Gastrocnemius medialis (tissue), 4 donors: ENCODE results near the gene PRSS23. TPM values are rescaled to one million over a fixed set of nuclear protein-coding genes. Genes with fewer than 3 reads are reported as not detected.

Source experiments
- ATAC-seq, 2 donors: fragments of 150-250 bp; one replicate each; pipeline ENCODE4 v1.9.1; 2016
- DNase-seq, 2 donors: peaks; one replicate each; pipeline ENCODE4 v3.0.0-alpha.2; 2019
- H3K27ac ChIP-seq, 4 donors: fragments of 200-600 bp; sonication (generic); 1 replicate in 1 of 4; 2 replicates in 3 of 4; pipeline ENCODE4 v1.5.1; 2016 to 2018; ENCODE audit warnings: mild to moderate bottlenecking in 2 of 4, moderate library complexity in 1 of 4
- H3K27me3 ChIP-seq, 3 donors: fragments of 200-600 bp; sonication (generic) in 2 of 3; 1 replicate in 1 of 3; 2 replicates in 2 of 3; pipeline versions ENCODE4 v1.5.1 to v1.6.0; 2016 to 2019; ENCODE audit warnings: mild to moderate bottlenecking in 1 of 3, moderate library complexity in 1 of 3
- H3K36me3 ChIP-seq, 2 donors: fragments of 200-600 bp; sonication (generic) in 1 of 2; one replicate each; pipeline ENCODE4 v1.5.1; 2017 to 2018
- H3K4me1 ChIP-seq, 2 donors: fragments of 200-600 bp; sonication (generic) in 1 of 2; one replicate each; pipeline ENCODE4 v1.5.1; 2016 to 2017; ENCODE audit warnings: mild to moderate bottlenecking in 2 of 2
- H3K4me3 ChIP-seq, 4 donors: fragments of 200-600 bp; sonication (generic) in 3 of 4; 1 replicate in 1 of 4; 2 replicates in 3 of 4; pipeline ENCODE4 v1.5.1; 2016 to 2019; ENCODE audit warnings: mild to moderate bottlenecking in 2 of 4
- H3K9me3 ChIP-seq, 3 donors: fragments of 200-600 bp; sonication (generic) in 2 of 3; 1 replicate in 1 of 3; 2 replicates in 2 of 3; pipeline ENCODE4 v1.5.1; 2016 to 2019
- POLR2A ChIP-seq, 2 donors: fragments of 450-650 bp; IDR thresholded peaks; one replicate each; pipeline ENCODE4 v1.6.1; 2017; ENCODE audit warnings: antibody characterized with exemption in 2 of 2, mild to moderate bottlenecking in 2 of 2, moderate library complexity in 2 of 2
- in situ Hi-C, 4 donors: fragments of 200-750 bp; cut with MboI; loops; one replicate each; pipeline versions ENCODE4 v1.15.0 to v1.8.0; 2017; ENCODE audit warnings: low sequenced_read_pairs in 4 of 4
- intact Hi-C: fragments of 100-400 bp; cut with DNase I; formaldehyde crosslinking; loops from one replicate; pipeline ENCODE4 v1.15.1; 2023; ENCODE audit warnings: low total_unique reads
- total RNA-seq, 4 donors: library from RNA; depleted of rRNA; stranded (reverse); fragments of >200 nt; gene quantifications; one replicate each; pipeline versions ENCODE4 v1.1.0 to v1.2.3, GENCODE V29; 2016
- TF ChIP-seq, protein P1 (sequence below), 5 experiments: fragments of 450-650 bp in 3 of 5; fragments of 200-600 bp in 2 of 5; sonication (generic) in 2 of 5; IDR thresholded peaks in 4 of 5; conservative IDR thresholded peaks in 1 of 5; 1 replicate in 4 of 5; 2 replicates in 1 of 5; pipeline ENCODE4 v1.5.1; 2016 to 2019; ENCODE audit warnings: antibody characterized with exemption in 5 of 5, mild to moderate bottlenecking in 3 of 5, moderate library complexity in 3 of 5

PRSS23 gene, protein sequence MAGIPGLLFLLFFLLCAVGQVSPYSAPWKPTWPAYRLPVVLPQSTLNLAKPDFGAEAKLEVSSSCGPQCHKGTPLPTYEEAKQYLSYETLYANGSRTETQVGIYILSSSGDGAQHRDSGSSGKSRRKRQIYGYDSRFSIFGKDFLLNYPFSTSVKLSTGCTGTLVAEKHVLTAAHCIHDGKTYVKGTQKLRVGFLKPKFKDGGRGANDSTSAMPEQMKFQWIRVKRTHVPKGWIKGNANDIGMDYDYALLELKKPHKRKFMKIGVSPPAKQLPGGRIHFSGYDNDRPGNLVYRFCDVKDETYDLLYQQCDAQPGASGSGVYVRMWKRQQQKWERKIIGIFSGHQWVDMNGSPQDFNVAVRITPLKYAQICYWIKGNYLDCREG
- 10 to 100 TPM in 1 of 4 donors, 1 to 10 TPM in 3; 2.4 to 12.2 (median 7.1) TPM for total RNA-seq

DNA sequence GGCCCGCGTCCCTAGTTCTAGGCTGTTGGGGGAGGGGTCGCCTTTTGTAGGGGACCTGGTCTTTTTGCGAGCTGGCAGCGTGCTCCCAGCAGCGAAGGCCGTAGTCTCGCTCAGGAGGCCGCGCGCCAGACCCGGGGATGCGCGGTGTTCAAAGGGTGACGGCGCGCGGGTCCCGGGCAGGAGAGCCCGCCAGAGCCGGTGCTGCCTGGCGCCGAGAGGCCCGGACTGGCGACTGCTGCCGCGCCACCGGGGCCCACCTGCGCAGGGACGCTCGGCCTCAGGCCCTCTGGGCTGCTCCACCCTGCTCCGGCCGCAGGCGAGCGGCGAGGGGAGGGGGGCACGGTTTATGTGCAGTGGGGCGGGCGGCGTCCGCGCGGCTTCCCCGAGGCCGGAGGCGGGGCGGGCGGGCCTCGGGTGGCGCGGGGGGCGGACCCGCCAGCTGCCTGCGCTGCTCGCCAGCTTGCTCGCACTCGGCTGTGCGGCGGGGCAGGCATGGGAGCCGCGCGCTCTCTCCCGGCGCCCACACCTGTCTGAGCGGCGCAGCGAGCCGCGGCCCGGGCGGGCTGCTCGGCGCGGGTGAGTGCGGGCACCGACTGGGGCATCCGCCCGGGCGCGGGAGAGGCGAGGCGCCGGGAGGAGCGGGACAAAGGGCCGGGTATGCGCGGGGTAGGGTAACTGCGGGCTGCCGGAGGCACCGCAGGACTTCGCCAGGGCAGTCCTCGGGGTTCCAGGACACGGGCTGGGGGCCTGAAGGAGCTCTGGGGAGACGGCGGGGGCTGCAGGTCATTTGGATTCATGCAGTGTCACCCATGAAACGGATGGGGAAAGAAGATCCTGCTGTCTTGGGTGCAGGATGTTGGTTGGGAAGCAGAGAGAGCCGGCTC lies at the start of gene PRSS23:
Gene PRSS23, plus strand, starts transcription at position 467 of the 884 bp plus-strand sequence. CDS start 7,102 bp downstream, outside the sequence.
- intact Hi-C loops: loop anchor here (2.0 kb wide), 1 partner anchor 192 kb away; no protein-coding TSS in a partner anchor
- in situ Hi-C loops: loop anchor here in 3 of 4 donors (10.0 to 25.0 kb wide), 3 partner anchors 126 to 938 kb away; partner anchors contain the start of genes CCDC83 (in 1 of the 3) and ME3 (in 1 of the 3)
- peak within 1 kb of the TSS; percentile 61 to 82 (median 66) for H3K4me3 ChIP-seq
- H3K36me3 ChIP-seq: no peaks in the 10 kb centered on the region
- DNase-seq (peak; percentile 40 to 63), ATAC-seq (peak; percentile 79 to 82)
- no peaks in the 10 kb centered on the region for H3K9me3 ChIP-seq
- H3K4me1 ChIP-seq: peaks cover 5 to 43% of the 10 kb centered on the region in 2 donors
- H3K27ac ChIP-seq: peak within 1 kb of the TSS; percentile 58 to 86 (median 82)
- TF ChIP-seq, protein P1, sequence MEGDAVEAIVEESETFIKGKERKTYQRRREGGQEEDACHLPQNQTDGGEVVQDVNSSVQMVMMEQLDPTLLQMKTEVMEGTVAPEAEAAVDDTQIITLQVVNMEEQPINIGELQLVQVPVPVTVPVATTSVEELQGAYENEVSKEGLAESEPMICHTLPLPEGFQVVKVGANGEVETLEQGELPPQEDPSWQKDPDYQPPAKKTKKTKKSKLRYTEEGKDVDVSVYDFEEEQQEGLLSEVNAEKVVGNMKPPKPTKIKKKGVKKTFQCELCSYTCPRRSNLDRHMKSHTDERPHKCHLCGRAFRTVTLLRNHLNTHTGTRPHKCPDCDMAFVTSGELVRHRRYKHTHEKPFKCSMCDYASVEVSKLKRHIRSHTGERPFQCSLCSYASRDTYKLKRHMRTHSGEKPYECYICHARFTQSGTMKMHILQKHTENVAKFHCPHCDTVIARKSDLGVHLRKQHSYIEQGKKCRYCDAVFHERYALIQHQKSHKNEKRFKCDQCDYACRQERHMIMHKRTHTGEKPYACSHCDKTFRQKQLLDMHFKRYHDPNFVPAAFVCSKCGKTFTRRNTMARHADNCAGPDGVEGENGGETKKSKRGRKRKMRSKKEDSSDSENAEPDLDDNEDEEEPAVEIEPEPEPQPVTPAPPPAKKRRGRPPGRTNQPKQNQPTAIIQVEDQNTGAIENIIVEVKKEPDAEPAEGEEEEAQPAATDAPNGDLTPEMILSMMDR (IDR thresholded peaks at IDR 0.05 in 4 of 5, conservative IDR thresholded peaks at IDR 0.05 in 1 of 5): no peak
- peak; percentile 56 to 71 for TF ChIP-seq POLR2A (IDR thresholded peaks at IDR 0.05)
- no peaks in the 10 kb centered on the region for H3K27me3 ChIP-seq

DNA sequence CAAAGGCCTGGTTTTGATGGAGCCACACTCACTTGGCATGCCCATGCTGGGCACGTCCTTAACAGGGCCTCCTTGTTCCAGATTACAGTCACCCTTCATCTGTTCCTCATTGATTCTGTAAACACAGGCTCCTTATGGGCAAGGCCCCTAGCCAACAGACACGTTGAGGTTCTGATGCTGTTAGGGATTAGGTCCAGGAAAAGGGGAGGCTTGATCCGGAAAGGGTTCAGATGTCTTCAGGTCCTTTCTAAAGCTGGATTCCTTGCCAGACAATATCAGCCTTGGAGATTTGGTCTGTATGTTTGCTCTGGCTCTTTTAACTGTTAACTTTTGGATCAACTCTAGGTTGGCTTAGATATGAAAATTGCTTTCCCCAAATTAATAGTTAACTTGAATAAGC lies 46.9 kb upstream of the PRSS23 start:
- Histone ChIP-seq H3K4me3 (no peak overlapping the region), H3K27me3 (no peaks in the 10 kb centered on the region), H3K9me3 (no peaks in the 10 kb centered on the region), H3K27ac (no peak overlapping the region), H3K4me1 (no peaks in the 10 kb centered on the region), H3K36me3 (no peaks in the 10 kb centered on the region)
- in situ Hi-C loops (no loop called here), intact Hi-C loops (no loop called here)
- DNase-seq (no peak), ATAC-seq (no peak)
- no peak for TF ChIP-seq POLR2A (IDR thresholded peaks at IDR 0.05)
- TF ChIP-seq, protein P1 (IDR thresholded peaks at IDR 0.05 in 4 of 5, conservative IDR thresholded peaks at IDR 0.05 in 1 of 5): no peak

DNA sequence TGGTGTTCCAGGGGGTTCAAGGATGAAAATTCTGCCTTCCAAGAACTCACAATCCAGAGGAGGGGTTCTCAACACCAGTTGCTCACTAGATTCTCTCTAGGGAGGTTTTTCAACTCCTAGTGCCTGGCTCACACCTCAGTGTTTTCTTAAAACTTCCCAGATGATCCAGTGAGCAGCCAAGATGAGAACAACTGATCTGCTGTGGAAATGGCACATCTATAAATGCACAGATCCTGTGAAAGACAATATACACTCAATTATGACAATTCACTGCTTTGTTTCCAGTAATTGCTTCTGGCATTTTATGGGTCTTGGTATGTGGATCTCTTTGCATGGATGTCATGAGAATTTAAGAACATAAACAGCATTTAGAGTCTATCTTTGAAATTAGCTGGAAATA lies 45.2 kb upstream of the PRSS23 start:
- no peaks in the 10 kb centered on the region for H3K9me3 ChIP-seq
- no peak overlapping the region for H3K4me3 ChIP-seq
- in situ Hi-C loops (no loop called here), intact Hi-C loops (no loop called here)
- no peak overlapping the region for H3K27ac ChIP-seq
- H3K36me3 ChIP-seq: no peaks in the 10 kb centered on the region
- no peaks in the 10 kb centered on the region for H3K4me1 ChIP-seq
- TF ChIP-seq POLR2A (IDR thresholded peaks at IDR 0.05): no peak
- TF ChIP-seq, protein P1 (IDR thresholded peaks at IDR 0.05 in 4 of 5, conservative IDR thresholded peaks at IDR 0.05 in 1 of 5): no peak
- no peak for DNase-seq
- no peaks in the 10 kb centered on the region for H3K27me3 ChIP-seq
- ATAC-seq: no peak

DNA sequence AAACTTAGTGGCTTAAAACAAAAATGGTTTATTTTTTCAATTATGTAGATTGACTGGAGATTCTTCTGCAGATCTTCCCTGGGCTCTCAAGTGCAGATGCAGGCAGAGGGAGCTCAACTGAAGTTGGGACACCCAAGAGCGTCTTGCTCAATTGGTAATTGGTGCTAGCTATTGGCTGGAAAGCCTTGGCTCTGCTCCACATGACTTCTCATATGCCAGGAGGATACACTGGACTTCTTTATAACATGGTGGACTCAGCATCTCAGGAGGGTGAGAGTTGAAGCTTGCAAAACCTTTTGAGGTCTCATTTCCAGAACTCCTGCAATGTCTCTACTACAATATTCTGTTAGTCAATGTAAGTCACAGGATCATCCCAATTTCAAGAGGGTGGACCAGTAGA lies 42.2 kb upstream of the PRSS23 start:
- no peak for ATAC-seq
- in situ Hi-C loops: no loop called here

More for the DNA sequence above, 42.2 kb upstream of the PRSS23 start:
- Histone ChIP-seq H3K4me3 (no peak overlapping the region), H3K27me3 (no peaks in the 10 kb centered on the region), H3K36me3 (no peaks in the 10 kb centered on the region), H3K4me1 (no peaks in the 10 kb centered on the region), H3K9me3 (no peaks in the 10 kb centered on the region), H3K27ac (no peak overlapping the region)
- intact Hi-C loops: no loop called here
- TF ChIP-seq, protein P1 (IDR thresholded peaks at IDR 0.05 in 4 of 5, conservative IDR thresholded peaks at IDR 0.05 in 1 of 5): no peak
- no peak for TF ChIP-seq POLR2A (IDR thresholded peaks at IDR 0.05)
- no peak for DNase-seq
